CD1c-positive myeloid dendritic cell (primary cell): ENCODE data around the gene ADM5.

Experiments
- DNase-seq: peaks from one replicate; pipeline ENCODE4 v3.0.0-alpha.2; 2016; ENCODE audit errors: extremely low spot score

The ADM5 gene

DNA sequence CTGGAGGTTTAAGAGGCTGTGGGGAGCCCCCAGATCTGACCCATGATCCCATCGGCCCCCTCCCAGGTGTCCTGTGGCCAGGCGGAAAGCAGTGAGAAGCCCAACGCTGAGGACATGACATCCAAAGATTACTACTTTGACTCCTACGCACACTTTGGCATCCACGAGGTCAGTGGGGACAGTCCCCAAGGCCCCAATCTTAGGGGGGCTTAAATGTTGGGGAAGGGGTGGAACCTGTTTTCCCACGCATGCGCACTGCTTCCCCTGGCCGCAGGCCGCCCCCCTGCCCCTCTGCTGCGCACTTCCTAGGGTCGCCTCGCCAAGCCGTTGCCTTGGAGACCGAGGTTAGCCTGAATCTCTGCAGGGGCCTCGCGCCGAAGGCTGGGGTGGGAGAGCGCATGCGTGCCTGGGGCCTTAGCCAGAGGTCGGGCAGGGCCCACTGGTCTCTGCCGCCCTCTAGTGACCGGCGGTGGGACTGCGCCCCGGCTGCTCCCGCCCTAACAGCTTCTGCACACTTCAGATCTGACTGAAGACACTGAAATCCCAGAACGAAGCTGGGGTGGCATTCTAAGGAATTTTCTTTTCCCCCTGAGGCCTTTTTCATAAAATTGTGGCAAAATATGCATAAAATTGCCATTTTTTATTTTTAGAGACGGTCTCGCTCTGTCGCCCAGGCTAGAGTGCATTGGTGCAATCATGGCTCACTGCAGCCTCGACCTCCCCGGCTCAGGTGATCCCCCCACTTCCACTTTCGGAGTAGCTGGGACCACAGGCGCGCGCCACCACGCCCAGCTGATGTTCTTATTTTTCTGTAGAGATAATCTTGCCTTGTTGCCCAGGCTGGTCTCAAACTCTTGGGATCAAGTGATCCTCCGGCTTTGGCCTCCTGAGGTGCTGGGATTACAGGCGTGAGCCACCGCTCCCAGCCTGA, 8.7 kb upstream of the ADM5 start:
- DNase-seq: peak; percentile 95

DNA sequence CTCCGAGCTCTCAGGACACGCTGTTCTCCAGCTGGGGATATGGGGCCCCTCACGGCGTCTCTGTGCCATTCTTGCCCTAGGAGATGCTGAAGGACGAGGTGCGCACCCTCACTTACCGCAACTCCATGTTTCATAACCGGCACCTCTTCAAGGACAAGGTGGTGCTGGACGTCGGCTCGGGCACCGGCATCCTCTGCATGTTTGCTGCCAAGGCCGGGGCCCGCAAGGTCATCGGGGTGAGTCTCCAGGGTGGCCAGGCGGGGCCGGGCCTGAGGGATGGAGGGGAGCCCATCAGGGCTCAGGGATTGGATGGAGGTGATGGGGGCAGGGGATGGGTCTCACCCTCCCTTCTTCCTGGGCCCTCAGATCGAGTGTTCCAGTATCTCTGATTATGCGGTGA, 7.6 kb upstream of the ADM5 start:
- DNase-seq: no peak

DNA sequence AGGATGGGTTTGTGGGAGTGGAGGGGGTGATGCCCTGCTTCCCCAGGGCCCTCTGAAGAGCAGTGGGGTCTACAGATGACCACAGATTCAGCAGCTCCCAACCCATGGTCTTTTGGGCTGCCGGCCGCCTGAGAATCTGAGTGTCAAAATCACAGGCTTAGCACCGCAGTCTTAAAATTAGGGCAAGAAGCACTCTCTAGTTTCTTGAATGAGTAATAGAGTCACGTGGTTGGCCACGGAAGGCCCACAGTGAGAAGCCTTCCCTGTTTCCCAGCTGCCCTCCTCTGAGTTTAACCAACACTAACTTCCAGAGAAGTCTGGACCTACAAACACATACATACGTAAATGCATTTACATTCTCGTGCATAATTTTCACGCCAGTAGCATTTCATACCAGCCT, 7.1 kb upstream of the ADM5 start:
- DNase-seq: no peak

DNA sequence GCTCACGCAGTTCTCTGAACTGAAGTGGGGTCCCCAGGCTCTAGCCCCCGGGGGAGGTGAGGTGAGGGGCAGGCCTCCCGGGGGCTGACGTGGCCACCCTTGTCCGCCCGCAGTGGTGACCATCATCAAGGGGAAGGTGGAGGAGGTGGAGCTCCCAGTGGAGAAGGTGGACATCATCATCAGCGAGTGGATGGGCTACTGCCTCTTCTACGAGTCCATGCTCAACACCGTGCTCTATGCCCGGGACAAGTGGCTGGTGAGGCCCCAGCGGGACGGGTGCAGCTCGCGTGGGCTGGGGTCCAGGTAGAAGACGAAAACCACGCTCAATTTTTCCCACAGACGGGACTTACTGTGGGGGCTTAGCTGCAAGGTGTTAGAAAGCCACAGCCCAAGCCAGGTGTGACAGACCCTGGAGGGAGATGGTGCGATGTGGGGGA, 5.6 kb upstream of the ADM5 start:
- DNase-seq: no peak

DNA sequence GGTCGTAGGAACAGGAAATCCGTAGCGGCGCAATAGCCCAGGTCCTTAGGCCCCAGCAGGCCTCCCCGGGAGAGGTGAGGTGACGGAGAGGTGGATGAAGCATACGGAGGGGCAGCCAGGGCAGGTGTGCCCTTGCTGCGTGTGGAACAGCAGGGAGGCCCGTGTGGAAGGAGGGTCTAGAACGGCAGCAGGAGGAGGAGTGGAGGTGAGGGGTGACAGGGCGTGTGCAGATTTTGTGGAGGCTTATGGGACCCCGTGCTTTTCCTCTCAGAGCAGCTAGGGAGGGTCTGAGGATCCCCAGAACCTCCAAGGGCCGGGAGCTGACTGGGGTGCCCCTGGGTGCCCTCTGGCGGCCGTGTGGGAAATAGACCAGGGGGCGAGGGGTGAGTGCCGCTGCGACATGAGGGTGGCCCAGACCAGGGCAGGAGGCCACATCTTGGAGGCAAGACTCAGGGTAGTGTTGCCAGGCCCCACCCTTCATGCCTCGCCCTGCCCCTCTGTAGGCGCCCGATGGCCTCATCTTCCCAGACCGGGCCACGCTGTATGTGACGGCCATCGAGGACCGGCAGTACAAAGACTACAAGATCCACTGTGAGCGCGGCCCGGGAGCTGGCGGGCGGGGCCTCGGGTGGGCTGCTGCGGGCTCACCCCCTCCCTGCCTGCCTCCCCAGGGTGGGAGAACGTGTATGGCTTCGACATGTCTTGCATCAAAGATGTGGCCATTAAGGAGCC, 5.0 kb upstream of the ADM5 start:
- no peak for DNase-seq

DNA sequence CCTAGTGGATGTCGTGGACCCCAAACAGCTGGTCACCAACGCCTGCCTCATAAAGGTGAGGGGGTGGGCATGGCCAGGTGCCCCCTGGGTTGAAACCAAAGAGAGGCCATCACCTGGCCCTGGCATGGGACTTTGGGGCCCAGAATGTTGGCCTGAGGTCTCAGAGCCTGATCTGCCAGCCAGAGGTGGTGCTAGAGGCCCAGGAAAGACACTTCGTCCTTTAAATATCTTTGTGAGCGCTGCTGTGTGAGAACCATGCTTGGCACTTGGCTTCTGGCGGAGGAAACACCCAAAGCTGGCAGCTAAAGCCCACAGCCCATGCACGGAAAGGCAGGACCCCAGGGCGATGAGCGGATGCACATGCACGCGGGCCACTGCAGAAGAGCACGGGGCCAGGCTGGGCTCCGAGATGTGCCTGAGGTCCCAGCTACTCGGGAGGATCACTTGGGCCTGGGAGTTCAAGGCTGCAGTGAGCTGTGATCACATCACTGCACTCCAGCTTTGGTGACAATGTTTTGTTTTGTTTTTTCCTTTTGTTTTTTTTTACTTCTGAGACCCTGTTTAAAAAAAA, 4.3 kb upstream of the ADM5 start:
- no peak for DNase-seq

DNA sequence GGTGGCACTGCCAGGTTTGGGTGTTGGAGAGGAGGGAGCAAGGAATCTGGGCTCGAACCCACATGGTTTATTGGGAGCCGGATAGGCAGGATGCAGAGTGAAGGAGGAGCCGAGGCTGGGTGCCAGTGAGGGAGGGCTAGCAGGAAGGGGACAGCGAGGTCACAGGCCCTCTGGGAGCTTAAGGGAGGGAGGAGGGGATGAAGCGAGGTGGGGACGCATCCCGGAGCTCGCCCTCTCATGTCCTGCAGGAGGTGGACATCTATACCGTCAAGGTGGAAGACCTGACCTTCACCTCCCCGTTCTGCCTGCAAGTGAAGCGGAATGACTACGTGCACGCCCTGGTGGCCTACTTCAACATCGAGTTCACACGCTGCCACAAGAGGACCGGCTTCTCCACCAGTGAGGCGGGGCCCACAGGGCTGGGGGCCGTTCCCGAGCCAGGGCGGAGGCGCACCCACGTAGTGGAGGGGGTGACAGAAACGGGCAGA, 3.5 kb upstream of the ADM5 start:
- no peak for DNase-seq

DNA sequence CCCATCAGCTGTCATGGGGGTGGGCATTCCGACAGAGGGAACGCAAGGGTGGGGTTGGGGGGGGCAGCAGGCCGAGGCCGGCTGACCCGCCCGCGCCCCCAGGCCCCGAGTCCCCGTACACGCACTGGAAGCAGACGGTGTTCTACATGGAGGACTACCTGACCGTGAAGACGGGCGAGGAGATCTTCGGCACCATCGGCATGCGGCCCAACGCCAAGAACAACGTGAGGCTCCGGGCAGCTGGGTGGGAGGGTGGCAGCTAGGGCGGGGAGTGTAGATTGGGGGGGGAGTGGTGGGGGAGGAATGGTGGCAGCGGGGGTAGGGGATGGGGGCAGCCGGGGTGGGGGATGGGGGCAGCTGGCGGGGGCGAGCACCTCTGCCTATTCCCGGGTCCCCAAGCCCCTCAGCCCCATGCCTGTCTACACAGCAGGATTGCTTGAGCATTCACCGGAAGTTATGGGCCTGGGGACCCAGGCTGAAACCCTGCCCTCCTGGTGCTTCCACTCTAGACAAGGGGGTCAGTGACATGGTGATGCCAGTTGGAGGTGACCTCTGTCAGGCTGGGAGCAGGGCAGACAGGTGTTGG, 2.8 kb upstream of the ADM5 start:
- DNase-seq: no peak

DNA sequence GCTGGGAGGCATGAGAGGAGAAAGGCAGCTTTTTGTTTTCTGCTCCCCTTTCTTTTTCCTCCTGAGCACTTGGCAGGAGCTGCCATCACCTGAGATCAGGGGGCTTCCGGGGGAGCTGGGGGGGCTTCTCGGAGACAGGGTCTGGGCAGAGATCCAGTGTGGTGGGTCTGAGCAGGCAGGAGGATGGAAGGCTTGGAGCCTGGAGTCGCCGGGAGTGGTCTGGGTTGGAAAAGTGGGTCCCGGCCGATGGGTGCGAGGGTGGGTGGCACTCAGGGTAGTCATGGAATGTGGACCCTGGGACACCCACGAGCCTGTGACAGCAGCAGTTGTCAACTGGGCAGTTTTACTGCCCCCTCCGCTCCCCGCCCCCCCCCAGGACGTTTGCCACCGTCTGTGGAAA, 2.2 kb upstream of the ADM5 start:
- no peak for DNase-seq

DNA sequence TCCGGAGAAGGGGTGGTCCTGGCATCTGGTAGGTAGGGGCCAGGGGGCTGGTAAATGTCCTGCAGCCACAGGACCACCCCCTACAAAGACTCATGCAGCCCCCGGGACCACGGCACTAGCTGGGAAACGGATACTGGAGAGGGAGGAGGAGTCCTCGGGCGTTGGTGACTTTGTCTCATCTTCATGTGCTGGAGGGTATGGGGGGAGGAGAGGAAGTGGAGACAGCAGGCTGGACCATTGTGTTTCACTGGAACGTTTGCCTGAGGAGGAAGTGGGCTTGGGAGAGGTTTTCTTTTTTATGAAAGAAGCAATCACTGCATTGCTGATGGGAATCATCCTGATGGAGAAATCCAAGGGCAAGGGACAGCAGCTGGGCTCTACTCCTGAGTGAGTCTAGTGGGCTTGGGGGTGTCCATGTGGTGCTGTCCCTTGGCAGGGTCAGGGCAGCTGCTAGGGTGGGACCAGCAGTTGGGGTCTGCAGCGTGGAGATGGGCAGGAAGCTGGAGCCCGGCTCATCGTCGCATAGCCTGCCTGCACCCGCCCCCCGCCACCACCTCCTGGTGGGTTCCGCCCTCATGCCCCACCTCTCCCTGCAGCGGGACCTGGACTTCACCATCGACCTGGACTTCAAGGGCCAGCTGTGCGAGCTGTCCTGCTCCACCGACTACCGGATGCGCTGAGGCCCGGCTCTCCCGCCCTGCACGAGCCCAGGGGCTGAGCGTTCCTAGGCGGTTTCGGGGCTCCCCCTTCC, 1.7 kb upstream of the ADM5 start:
- DNase-seq: peak; percentile 48

DNA sequence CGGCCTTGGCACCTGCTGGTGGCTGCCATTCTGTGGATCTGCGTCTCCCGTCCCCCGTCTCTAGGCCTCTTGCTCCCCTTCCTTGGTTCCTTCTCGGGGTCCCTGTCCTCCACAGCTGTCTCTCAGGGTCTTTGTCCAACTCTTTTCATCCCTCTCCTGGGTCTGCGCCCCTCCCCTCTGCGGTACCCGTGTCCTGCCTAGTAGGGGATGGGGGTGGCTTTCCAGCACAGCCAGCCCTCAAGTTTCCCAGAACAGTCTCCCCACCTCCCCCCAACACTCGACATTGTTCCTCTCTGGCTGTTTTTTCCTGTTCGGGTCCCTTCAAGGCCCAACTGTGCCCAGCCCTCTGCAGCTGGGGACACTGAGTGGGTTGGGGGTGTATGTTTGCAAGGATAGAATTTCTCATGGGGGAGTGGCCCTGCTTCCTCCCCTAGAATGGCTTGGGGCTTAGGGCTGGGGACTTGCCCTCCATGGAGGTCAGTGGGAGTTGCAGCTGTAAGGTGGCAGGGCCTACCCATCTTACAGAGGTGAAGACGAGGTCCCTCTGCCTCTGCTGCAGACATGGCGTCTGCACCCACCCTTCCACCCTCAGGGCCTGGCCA, 762 bp upstream of the ADM5 start:
- DNase-seq: no peak

DNA sequence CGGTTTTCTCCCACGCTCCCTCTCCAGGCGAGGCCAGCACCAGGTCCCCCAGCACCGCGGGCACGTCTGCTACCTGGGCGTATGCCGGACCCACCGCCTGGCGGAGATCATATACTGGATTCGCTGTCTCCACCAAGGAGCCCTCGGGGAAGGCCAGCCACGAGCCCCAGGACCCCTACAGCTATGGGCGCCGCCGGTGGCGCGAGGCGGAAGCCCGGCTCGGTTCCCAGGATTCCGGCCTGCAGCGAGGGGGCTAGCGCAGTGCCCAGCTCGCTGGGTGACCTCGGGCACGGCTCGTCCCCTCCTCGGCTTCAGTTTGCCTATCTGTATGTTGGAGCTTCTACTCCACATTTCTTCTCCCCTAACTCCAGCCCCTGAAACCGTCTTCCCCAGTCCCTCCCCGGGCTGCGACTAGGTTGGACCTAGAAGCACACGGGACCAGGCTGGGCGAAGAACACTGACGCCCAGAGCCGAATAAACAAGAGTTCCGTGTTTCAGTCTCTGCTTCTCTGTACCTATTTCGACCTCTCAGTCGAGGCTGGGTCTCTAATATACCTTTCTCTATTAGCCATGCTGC, 773 bp downstream of the ADM5 start:
- DNase-seq: no peak

DNA sequence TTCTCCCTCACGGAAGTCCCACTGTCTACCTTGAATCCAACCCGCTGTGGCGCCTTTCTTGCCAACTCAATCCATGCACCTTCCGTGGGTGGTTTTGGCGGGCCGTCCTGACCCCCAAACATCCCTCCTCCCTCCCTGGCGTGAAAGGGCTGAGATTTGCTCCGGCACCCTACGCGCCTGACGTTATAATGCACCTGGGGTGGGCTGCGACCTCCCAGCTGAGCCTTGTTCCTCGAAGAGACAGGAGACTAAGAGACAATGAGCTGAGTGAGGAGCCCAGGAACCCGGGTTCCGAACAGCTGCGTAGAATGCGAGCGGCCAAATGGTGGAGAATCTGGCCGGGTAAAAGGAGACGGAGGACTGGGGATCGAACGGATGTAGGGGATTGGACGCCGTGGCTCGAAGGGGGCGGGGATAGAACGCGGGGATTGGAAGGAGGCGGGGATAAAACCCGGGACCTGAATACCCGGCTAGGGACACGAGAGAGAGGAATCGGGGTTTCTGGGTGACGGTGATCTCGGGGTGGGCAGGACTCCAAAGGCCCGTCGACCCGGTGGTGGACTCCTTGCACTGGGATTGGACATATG, 1.4 kb downstream of the ADM5 start, which contains the start of gene CPT1C:
TSS of gene CPT1C (plus strand) at position 461 of the 587 bp plus-strand sequence. CDS start 1,137 bp downstream, outside the sequence.
- DNase-seq: peak; percentile 19

DNA sequence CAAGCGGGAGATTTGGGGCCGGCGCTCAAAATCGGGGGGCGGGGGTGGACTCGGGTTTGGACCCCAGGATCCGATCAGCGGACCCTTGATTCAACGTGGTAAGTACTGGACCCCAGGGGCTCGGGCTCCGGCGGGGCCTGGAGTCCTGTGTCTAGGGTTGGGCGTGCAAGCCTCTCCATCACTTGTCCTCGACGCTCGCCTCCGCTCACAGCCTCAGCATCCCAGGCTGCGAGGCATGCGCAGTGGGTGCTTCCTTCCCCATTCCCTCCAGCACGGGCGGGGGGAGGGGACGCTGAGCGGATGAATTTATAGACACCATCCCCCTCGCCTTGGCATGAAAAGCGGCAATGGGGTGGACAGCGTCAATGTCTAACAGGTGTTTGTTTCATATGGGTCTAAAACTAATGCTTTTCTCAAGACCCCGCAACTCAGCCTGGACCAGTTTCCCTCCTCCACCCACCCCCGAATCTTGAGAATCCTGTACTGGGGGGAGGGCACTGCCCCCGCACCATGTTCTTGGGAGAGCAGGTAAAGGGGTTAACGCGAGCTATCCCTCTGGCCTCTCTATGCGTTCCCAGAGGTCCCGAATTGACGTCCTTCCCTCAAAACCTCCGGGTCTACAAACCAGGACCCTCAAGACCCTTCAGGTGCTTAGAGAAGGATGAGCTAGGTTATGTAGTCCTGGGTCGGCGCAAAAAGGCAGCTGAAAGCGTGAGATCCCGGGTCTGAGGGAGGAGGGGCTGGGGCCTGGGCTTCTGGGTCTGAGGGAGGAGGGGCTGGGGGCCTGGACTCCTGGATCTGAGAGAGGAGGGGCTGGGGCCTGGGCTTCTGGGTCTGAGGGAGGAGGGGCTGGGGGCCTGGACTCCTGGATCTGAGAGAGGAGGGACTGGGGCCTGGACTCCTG, 2.1 kb downstream of the ADM5 start:
- DNase-seq: no peak

DNA sequence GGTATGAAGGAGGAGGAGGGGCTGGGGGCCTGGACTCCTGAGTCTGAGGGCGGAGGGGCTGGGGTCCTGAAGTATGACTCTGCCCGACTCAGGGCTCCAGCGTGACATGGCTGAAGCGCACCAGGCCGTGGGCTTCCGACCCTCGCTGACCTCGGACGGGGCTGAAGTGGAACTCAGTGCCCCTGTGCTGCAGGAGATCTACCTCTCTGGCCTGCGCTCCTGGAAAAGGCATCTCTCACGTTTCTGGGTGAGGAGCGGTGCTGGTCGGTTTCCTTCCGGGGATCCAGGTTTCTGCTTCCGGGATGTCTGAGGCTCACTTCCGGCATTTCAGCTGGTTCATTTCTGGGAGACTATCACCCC, 2.7 kb downstream of the ADM5 start:
- DNase-seq: no peak

DNA sequence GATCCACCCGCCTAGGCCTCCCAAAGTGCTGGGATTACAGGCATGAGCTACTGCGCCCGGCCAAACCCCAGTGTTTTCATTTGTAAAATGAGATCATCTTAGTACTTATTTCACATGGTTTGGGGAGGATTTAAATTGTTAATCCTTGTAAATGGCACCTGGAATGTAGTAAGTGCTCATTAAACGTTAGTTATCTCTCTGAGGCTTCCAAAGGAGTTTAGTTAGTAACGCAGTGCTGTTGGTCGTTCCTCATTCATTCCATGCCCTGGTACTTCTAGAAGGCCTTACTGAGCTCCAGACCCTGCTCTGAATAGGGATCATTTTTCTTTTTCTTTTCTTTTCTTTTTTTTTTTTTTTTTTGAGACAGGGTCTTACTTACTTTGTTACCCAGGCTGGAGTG, 6.7 kb downstream of the ADM5 start:
- no peak for DNase-seq

DNA sequence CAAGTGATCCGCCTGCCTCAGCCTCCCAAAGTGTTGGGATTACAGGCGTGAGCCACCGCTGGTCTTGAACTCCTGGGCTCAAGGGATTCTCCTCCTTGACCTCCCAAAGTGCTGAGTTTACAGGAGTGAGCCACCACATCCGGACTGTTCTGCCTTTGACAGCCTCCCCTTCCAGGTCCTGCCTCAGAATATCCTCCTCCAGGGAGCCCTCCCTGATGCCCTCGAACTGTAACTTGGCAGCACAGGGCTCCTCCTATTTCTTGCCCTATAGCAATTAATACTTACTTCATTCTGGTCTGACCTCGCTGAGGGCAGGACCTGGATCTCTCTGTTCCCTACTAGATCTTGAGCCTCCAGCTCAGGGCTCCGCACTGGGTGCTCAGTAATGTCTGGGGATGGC, 7.5 kb downstream of the ADM5 start:
- DNase-seq: no peak

DNA sequence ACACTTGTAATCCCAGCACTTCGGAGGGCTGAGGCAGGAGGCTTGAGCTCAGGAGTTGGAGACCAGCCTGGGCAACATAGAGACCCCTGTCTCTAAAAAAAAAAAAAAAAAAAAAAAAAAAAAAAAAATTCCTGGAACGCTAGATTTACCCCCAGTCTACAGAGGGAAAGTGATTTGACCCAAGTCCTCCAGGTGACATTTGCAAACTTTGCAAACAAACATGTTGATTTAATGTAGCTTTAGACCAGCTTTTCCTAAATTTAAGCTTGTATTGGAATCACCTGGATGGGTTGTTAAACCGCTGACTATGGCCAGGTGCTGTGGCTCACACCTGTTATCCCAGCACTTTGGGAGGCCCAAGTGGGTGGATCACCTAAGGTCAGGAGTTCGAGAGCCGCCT, 10.0 kb downstream of the ADM5 start:
- no peak for DNase-seq

DNA sequence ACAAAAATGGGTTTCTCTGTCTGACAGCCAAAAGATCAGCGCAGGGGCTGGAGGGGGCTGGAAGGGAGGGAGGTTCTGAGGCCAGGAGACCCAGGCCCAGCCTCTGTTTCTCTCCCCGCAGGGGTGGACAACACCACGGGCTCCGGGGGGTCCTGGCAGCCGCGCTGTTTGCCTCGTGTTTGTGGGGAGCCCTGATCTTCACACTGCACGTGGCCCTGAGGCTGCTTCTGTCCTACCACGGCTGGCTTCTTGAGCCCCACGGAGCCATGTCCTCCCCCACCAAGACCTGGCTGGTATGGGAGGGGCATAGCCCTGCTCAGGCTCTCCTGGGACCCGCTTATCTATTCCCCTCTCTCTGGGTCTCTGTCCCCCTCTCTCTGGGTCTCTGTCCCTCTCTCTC, 11.2 kb downstream of the ADM5 start:
- DNase-seq: no peak
